ENCODE measurements around the gene ZNF503. TPM values are rescaled to one million over a fixed set of nuclear protein-coding genes. Genes with fewer than 3 reads are reported as not detected.

Gene ZNF503
- total RNA-seq, result 15.9 TPM

- peak; percentile 98 for DNase-seq (ENCODE audit: low spot score)
These were observed at the start of gene ZNF503 for GRCh38 chr10:75401569-75402485. TSS of gene ZNF503 (minus strand) at chr10:75401764. CDS start at chr10:75401419, 345 bp downstream.

GRCh38 chr10:75450644-75451640 lies 49.4 kb upstream of the ZNF503 start:
- DNase-seq (ENCODE audit: low spot score), result no peak

GRCh38 chr10:75450075-75450445 lies 48.5 kb upstream of the ZNF503 start:
- no peak for DNase-seq (ENCODE audit: low spot score)

- no peak for DNase-seq (ENCODE audit: low spot score)
These were observed 48.0 kb upstream of the ZNF503 start for GRCh38 chr10:75449382-75450074.

GRCh38 chr10:75448166-75448565 lies 46.6 kb upstream of the ZNF503 start:
- no peak for DNase-seq (ENCODE audit: low spot score)

- DNase-seq (ENCODE audit: low spot score), result no peak
These were observed 44.9 kb upstream of the ZNF503 start for GRCh38 chr10:75446508-75446907.

- DNase-seq (ENCODE audit: low spot score), result no peak
These were observed 43.3 kb upstream of the ZNF503 start for GRCh38 chr10:75444781-75445386.

- DNase-seq (ENCODE audit: low spot score), result no peak
These were observed 41.8 kb upstream of the ZNF503 start for GRCh38 chr10:75443362-75443761.

GRCh38 chr10:75441682-75442081 lies 40.1 kb upstream of the ZNF503 start:
- DNase-seq (ENCODE audit: low spot score), result no peak

- no peak for DNase-seq (ENCODE audit: low spot score)
These were observed 39.6 kb upstream of the ZNF503 start for GRCh38 chr10:75441196-75441595.

GRCh38 chr10:75440271-75440793 lies 38.8 kb upstream of the ZNF503 start:
- no peak for DNase-seq (ENCODE audit: low spot score)

- no peak for DNase-seq (ENCODE audit: low spot score)
These were observed 38.2 kb upstream of the ZNF503 start for GRCh38 chr10:75439811-75440210.

- DNase-seq (ENCODE audit: low spot score), result no peak
These were observed 36.7 kb upstream of the ZNF503 start for GRCh38 chr10:75438275-75438674.

- DNase-seq (ENCODE audit: low spot score), result no peak
These were observed 36.1 kb upstream of the ZNF503 start for GRCh38 chr10:75437693-75438092.

GRCh38 chr10:75436896-75437295 lies 35.3 kb upstream of the ZNF503 start:
- DNase-seq (ENCODE audit: low spot score), result no peak

GRCh38 chr10:75435291-75435690 lies 33.7 kb upstream of the ZNF503 start:
- DNase-seq (ENCODE audit: low spot score), result no peak

GRCh38 chr10:75434291-75434690 lies 32.7 kb upstream of the ZNF503 start:
- no peak for DNase-seq (ENCODE audit: low spot score)

- DNase-seq (ENCODE audit: low spot score), result no peak
These were observed 31.7 kb upstream of the ZNF503 start for GRCh38 chr10:75433216-75433615.

- DNase-seq (ENCODE audit: low spot score), result no peak
These were observed 31.2 kb upstream of the ZNF503 start for GRCh38 chr10:75432763-75433162.

GRCh38 chr10:75432176-75432575 lies 30.6 kb upstream of the ZNF503 start:
- DNase-seq (ENCODE audit: low spot score), result no peak
